ENCODE data around the gene SKAP1. TPM values are rescaled to one million over a fixed set of nuclear protein-coding genes. Genes with fewer than 3 reads are reported as not detected.
"Not testable (repeated sequence)": the region's sequence is repeated elsewhere in the genome, so short reads cannot be mapped to it uniquely, and the experiment has no call there.

SKAP1 gene
- total and polyA plus RNA-seq, 12 donors = 3.2 to 117 (median 10.7) TPM

DNA sequence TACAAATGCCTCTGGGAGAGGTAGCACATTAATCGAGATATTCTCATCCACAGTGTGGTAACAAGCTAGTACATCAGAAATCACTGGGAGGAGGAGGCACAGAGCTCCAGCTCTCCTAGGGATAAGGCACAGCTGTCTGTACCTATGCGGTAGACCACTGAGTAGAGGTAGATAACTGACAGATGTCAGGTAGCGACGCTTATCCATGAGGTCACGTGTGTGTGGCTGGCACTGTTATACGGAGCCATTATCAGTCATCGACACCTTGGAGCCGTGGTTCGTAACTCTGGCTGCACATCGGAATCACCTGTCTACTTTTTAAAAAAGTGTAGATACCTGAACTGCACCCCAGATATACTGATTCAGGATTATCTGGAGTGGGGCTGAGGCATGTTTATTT lies 220.0 kb downstream of the SKAP1 start:
- TF ChIP-seq POLR2A (IDR thresholded peaks at IDR 0.05) = no peak
- TF ChIP-seq, protein P1, sequence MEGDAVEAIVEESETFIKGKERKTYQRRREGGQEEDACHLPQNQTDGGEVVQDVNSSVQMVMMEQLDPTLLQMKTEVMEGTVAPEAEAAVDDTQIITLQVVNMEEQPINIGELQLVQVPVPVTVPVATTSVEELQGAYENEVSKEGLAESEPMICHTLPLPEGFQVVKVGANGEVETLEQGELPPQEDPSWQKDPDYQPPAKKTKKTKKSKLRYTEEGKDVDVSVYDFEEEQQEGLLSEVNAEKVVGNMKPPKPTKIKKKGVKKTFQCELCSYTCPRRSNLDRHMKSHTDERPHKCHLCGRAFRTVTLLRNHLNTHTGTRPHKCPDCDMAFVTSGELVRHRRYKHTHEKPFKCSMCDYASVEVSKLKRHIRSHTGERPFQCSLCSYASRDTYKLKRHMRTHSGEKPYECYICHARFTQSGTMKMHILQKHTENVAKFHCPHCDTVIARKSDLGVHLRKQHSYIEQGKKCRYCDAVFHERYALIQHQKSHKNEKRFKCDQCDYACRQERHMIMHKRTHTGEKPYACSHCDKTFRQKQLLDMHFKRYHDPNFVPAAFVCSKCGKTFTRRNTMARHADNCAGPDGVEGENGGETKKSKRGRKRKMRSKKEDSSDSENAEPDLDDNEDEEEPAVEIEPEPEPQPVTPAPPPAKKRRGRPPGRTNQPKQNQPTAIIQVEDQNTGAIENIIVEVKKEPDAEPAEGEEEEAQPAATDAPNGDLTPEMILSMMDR (IDR thresholded peaks at IDR 0.05) = no peak
- no peaks in the 10 kb centered on the region for H3K4me1 ChIP-seq (replicated peaks in 1 of 2)

DNA sequence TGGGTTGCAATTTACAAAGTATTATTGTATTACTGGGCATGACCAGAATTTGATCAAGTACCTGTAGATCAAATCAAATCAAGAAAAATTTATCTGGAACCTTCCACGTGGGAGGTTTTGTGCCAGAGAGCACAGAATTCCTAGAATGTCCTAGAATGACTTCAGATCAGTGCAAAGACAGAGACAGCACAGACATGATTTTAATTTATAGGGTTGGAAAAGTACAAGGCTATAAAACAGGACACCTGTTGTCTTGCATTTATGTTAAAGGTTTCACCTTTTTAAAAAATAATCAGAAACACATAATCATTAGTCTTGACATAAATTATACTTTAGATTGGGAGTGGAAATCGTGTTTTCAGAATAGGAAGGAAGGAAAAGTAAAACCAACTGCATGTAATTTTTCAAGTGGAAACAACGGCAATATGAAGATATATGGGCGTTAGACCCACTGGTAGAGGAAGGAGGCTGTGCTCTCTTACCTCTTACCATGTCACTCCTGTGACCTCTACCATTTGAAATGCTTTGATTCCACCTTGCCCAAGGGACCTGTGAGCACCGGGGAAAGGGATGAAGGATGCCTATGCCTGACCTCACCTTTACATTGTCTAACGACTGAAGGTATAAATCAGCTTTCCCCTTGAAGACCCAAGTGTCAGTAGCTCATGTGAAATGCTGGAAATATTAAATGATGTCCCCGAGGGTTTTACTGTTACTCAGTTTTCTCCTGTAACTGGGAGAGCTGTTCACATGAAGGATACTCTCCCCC lies 222.1 kb downstream of the SKAP1 start:
- 55 to 61% (median 56%) methylated on average over 7 of the region's 7 CpGs for WGBS, 4 donors
- no peak overlapping the region for H3K4me3 ChIP-seq
- TF ChIP-seq, protein P1 (IDR thresholded peaks at IDR 0.05) = no peak
- no peak for TF ChIP-seq POLR2A (IDR thresholded peaks at IDR 0.05)
- no peaks in the 10 kb centered on the region for H3K9me3 ChIP-seq (replicated peaks in 1 of 3)
- no peak overlapping the region for H3K27ac ChIP-seq
- H3K27me3 ChIP-seq = no peaks in the 10 kb centered on the region
- no peaks in the 10 kb centered on the region for H3K36me3 ChIP-seq (replicated peaks in 1 of 2)
- intact Hi-C loops (cut with DNase I) = no loop called here
- H3K4me1 ChIP-seq (replicated peaks in 1 of 2) = no peaks in the 10 kb centered on the region
- DNase-seq = no peak

More for the DNA sequence above, 220.0 kb downstream of the SKAP1 start:
- 95 to 96% (median 96%) methylated on average over 10 of the region's 10 CpGs for WGBS, 4 donors
- no peaks in the 10 kb centered on the region for H3K27me3 ChIP-seq
- H3K9me3 ChIP-seq (replicated peaks in 1 of 3) = no peaks in the 10 kb centered on the region
- H3K4me3 ChIP-seq = no peak overlapping the region
- no peaks in the 10 kb centered on the region for H3K36me3 ChIP-seq (replicated peaks in 1 of 2)
- intact Hi-C loops (cut with DNase I) = no loop called here
- DNase-seq = no peak
- no peak overlapping the region for H3K27ac ChIP-seq

DNA sequence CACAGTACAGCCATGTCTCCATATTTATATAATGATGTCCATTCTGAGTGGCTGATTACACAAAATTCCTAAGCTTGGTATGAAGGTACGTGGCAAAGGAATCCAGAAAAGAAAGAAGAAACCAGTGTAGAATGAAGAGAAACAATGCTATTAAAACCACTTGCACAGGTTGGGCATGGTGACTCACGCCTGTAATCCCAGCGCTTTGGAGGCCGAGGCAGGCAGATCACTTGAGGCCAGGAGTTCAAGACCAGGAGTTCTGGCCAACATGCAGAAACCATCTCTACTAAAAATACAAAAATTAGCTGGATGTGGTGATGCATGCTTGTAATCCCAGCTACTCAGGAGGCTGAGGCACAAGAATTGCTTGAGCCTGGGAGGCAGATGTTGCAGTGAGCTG lies 223.0 kb downstream of the SKAP1 start:
- intact Hi-C loops (cut with DNase I); H3K36me3 ChIP-seq (replicated peaks in 1 of 2); H3K27ac ChIP-seq; H3K9me3 ChIP-seq (replicated peaks in 1 of 3); DNase-seq; H3K4me3 ChIP-seq; H3K27me3 ChIP-seq; H3K4me1 ChIP-seq (replicated peaks in 1 of 2): not testable (repeated sequence)
- WGBS, 4 donors = 94 to 97% (median 95%) methylated on average over 4 of the region's 4 CpGs

DNA sequence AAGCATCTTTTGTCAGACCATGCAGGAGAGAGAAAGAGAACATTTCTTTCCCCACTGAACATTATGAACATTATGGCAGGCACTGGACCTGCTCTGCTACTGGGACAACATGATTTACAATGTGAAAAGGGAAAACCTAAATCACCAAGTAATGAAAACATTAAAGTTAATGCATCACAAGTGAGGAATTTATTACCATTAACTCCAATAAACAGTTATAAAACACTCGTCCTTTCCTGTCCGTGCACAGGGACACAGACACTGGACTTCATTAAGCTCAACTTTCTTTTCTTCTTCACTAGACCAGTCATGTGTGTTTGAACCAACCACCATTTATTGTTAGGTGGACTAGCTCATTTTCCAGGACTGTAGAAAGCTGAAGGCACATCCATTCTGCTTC lies 227.1 kb downstream of the SKAP1 start:
- 81 to 91% (median 85%) methylated on average over 2 of the region's 2 CpGs for WGBS, 4 donors
- intact Hi-C loops (cut with DNase I) = no loop called here
- no peak for DNase-seq
- H3K27ac ChIP-seq = no peak overlapping the region
- TF ChIP-seq, protein P1 (IDR thresholded peaks at IDR 0.05) = no peak
- TF ChIP-seq POLR2A (IDR thresholded peaks at IDR 0.05) = no peak
- H3K4me1 ChIP-seq (replicated peaks in 1 of 2) = peaks cover 0 to 7% of the 10 kb centered on the region in 2 donors
- H3K4me3 ChIP-seq = no peak overlapping the region
- no peaks in the 10 kb centered on the region for H3K36me3 ChIP-seq (replicated peaks in 1 of 2)
- H3K27me3 ChIP-seq = no peaks in the 10 kb centered on the region
- H3K9me3 ChIP-seq (replicated peaks in 1 of 3) = no peaks in the 10 kb centered on the region
